ENCODE results near the gene BRICD5. TPM values are rescaled to one million over a fixed set of nuclear protein-coding genes. Genes with fewer than 3 reads are reported as not detected.

Gene BRICD5
- total and polyA plus RNA-seq, 8 donors, result 2.9 to 15.3 (median 5.1) TPM

- no peak overlapping the region for H3K27ac ChIP-seq
- H3K36me3 ChIP-seq, result peaks cover 0 to 82% of the 10 kb centered on the region in 2 donors
- DNase-seq, result no peak
- peak; percentile 49 for ATAC-seq
- intact Hi-C loops (cut with DNase I), result no loop called here
- no peaks in the 10 kb centered on the region for H3K9me3 ChIP-seq
- TF ChIP-seq, protein P1, sequence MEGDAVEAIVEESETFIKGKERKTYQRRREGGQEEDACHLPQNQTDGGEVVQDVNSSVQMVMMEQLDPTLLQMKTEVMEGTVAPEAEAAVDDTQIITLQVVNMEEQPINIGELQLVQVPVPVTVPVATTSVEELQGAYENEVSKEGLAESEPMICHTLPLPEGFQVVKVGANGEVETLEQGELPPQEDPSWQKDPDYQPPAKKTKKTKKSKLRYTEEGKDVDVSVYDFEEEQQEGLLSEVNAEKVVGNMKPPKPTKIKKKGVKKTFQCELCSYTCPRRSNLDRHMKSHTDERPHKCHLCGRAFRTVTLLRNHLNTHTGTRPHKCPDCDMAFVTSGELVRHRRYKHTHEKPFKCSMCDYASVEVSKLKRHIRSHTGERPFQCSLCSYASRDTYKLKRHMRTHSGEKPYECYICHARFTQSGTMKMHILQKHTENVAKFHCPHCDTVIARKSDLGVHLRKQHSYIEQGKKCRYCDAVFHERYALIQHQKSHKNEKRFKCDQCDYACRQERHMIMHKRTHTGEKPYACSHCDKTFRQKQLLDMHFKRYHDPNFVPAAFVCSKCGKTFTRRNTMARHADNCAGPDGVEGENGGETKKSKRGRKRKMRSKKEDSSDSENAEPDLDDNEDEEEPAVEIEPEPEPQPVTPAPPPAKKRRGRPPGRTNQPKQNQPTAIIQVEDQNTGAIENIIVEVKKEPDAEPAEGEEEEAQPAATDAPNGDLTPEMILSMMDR (IDR thresholded peaks at IDR 0.05), result no peak
- no peak overlapping the region for H3K4me3 ChIP-seq
- peaks cover 15 to 32% of the 10 kb centered on the region in 2 donors for H3K4me1 ChIP-seq
- peaks cover 16 to 36% of the 10 kb centered on the region in 2 donors for H3K27me3 ChIP-seq
Observed at GRCh38 chr16:2238838-2239675, 28.4 kb upstream of the BRICD5 start.

DNA sequence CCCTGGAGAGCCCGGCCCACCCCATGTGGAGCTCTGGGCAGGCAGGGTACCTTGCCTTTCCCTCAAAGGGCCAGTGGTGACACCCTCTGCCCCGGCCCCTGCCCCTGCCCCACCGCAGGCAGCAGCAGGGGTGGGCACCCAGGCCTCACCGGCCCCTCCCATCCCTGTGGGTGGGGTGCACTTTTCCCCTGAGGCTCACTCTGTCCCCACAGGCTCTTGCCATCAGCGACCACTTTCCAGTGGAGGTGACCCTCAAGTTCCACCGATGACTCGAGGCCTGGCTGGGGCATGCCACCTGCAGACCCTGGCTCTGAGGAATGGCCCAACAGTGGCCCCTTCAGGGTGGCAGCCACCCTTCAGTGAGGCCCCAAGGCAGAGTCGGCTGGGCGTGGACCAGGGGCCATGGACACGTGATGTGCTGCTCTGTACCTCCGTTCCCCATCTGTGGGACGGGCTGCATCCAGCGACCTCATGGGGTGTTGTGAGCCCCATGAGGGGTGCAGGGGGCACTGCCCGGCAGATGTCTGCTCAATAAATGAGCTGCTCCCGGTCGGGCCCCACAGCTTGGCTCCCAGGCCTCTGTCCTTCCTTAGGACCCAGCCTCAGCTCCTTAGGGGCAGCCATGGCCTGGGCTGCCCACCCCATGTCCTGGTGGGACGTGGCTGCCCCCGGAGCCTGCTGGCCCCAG, 27.6 kb upstream of the BRICD5 start:
- Histone ChIP-seq H3K9me3 (no peaks in the 10 kb centered on the region), H3K4me1 (peaks cover 15 to 32% of the 10 kb centered on the region in 2 donors), H3K27ac (no peak overlapping the region), H3K27me3 (peaks cover 16 to 36% of the 10 kb centered on the region in 2 donors), H3K4me3 (no peak overlapping the region), H3K36me3 (peaks cover 0 to 82% of the 10 kb centered on the region in 2 donors)
- intact Hi-C loops (cut with DNase I), result no loop called here
- no peak for DNase-seq
- peak; percentile 8 for ATAC-seq
- TF ChIP-seq, protein P1 (IDR thresholded peaks at IDR 0.05), result no peak

- TF ChIP-seq, protein P1 (IDR thresholded peaks at IDR 0.05), result no peak
- DNase-seq (no peak), ATAC-seq (peak; percentile 16)
Observed at GRCh38 chr16:2237493-2238149, 27.0 kb upstream of the BRICD5 start.

DNA sequence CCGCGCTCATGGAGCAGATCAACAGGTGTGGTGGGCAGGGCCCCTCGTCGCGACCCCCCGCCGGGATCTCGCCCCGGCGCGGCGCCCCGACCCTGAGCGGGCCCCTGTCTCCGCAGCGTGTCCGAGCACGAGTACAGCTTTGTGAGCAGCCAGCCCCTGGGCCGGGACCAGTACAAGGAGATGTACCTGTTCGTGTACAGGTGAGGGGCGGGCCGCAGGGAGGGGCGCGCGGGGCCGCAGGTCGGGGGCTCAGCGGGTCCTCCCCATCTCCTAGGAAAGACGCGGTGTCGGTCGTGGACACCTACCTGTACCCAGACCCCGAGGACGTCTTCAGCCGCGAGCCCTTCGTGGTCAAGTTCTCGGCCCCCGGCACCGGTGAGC, 26.4 kb upstream of the BRICD5 start:
- TF ChIP-seq, protein P1 (IDR thresholded peaks at IDR 0.05), result no peak
- Histone ChIP-seq H3K36me3 (peaks cover 0 to 82% of the 10 kb centered on the region in 2 donors), H3K4me3 (peak overlapping the region in 1 of 2 donors; percentile 7), H3K27me3 (peaks cover 16 to 36% of the 10 kb centered on the region in 2 donors), H3K4me1 (peaks cover 15 to 26% of the 10 kb centered on the region in 2 donors), H3K9me3 (no peaks in the 10 kb centered on the region), H3K27ac (no peak overlapping the region)
- ATAC-seq, result no peak
- DNase-seq, result no peak
- intact Hi-C loops (cut with DNase I), result no loop called here

More at GRCh38 chr16:2237493-2238149, 27.0 kb upstream of the BRICD5 start:
- Histone ChIP-seq H3K4me1 (peaks cover 15 to 28% of the 10 kb centered on the region in 2 donors), H3K27me3 (peaks cover 16 to 36% of the 10 kb centered on the region in 2 donors), H3K27ac (no peak overlapping the region), H3K9me3 (no peaks in the 10 kb centered on the region), H3K36me3 (peaks cover 0 to 82% of the 10 kb centered on the region in 2 donors), H3K4me3 (no peak overlapping the region)
- intact Hi-C loops (cut with DNase I), result no loop called here
